ENCODE results near the gene HTR4.

DNA sequence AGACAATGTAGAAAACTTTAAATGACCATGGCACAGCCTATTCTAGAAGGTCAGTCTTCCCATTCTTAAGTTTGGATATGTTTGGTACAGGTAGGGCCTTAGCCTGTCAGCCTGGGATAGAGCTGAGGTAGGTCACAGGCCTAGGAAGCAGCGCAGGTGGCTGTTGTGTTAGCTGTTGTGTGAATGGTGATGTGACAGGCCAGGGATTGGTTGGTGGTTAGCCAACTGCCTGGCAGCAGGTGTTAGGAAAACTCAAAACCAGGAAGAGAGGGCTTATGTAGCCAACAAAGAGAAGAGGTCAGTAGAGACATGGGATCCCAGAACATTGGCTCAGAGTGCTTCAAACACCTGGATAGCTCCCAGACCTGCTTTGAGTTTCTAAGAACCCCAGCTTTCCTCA lies 186.4 kb downstream of the HTR4 start:
- TF ChIP-seq CTCF (IDR thresholded peaks at IDR 0.05), result no peak
- no peak for TF ChIP-seq POLR2A (IDR thresholded peaks at IDR 0.05)
- no peak for TF ChIP-seq EP300 (IDR thresholded peaks at IDR 0.05)

Measured in tibial nerve (tissue), 4 donors.